ENCODE data around the gene SUGP2. TPM values are rescaled to one million over a fixed set of nuclear protein-coding genes. Genes with fewer than 3 reads are reported as not detected.

Gene SUGP2
- total and polyA plus RNA-seq, 2 of the 13 experiments (the other 11 are each of a cell fraction or from before 2014, with no cell fraction given): 40.6 to 57.7 TPM

DNA sequence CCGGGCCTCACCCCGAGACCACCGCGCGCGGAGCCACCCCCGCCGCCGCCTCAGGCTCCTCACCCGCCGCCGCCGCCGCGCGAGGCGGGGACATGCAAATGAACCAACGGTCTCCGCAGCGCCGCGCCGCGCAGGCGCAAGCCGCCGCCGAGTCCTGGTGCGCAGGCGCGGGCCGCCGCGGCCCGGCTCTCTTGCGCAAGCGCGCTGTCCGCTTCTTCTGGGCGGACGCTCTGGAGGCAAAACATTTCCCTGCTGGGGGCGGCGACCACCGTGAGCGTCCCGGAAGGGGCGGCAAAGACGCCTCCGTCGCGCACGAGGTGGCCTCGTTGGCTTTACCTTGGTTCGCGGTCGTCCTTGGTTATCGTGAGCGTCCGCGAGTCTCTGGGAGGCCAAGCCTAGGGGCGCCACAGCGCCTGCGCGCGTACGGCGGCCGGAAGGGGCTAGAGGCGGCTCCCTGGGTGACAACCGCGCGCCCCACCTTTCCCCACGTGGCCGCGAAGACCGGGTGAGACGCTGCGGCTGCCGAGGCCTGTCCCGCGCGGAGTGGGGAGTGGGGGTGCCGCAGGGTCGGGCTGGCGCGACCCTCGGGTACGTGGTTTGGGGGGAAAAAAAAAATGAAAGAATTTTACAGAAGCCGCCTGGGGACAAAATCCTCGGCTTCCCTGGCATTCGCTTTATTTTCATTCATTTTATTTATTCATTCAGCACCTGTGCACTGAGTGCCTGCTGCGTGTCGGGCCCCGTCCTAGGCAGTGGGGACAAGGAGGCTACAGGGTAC is at the start of gene SUGP2, which contains the start of gene ARMC6 (continued):
- TF ChIP-seq ZNF17 (CRISPR knock-in tag; IDR thresholded peaks at IDR 0.05): no peak
- peak; percentile 51 for TF ChIP-seq NCOA2 (CRISPR knock-in tag; IDR thresholded peaks at IDR 0.05)
- TF ChIP-seq TP53 (CRISPR knock-in tag; conservative IDR thresholded peaks at IDR 0.05): no peak; the same call in 1 of the 2 replicates
- TF ChIP-seq, protein P1, sequence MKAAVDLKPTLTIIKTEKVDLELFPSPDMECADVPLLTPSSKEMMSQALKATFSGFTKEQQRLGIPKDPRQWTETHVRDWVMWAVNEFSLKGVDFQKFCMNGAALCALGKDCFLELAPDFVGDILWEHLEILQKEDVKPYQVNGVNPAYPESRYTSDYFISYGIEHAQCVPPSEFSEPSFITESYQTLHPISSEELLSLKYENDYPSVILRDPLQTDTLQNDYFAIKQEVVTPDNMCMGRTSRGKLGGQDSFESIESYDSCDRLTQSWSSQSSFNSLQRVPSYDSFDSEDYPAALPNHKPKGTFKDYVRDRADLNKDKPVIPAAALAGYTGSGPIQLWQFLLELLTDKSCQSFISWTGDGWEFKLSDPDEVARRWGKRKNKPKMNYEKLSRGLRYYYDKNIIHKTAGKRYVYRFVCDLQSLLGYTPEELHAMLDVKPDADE (CRISPR knock-in tag; IDR thresholded peaks at IDR 0.05): 0 out of 2 replicates have a peak, but pooled peaks have one; percentile 73
- TF ChIP-seq, protein P2, sequence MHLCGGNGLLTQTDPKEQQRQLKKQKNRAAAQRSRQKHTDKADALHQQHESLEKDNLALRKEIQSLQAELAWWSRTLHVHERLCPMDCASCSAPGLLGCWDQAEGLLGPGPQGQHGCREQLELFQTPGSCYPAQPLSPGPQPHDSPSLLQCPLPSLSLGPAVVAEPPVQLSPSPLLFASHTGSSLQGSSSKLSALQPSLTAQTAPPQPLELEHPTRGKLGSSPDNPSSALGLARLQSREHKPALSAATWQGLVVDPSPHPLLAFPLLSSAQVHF (CRISPR knock-in tag; IDR thresholded peaks at IDR 0.05): peak; percentile 96
- TF ChIP-seq, protein P3, sequence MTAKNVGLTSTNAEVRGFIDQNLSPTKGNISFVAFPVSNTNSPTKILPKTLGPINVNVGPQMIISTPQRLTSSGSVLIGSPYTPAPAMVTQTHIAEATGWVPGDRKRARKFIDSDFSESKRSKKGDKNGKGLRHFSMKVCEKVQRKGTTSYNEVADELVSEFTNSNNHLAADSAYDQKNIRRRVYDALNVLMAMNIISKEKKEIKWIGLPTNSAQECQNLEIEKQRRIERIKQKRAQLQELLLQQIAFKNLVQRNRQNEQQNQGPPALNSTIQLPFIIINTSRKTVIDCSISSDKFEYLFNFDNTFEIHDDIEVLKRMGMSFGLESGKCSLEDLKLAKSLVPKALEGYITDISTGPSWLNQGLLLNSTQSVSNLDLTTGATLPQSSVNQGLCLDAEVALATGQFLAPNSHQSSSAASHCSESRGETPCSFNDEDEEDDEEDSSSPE (CRISPR knock-in tag; IDR thresholded peaks at IDR 0.05): peak; percentile 95
- TF ChIP-seq TCF7 (IDR thresholded peaks at IDR 0.05; ENCODE audit: low read depth): no peak
- no peak for TF ChIP-seq NFIC (IDR thresholded peaks at IDR 0.05; ENCODE audit: low read length)
- TF ChIP-seq ZNF251 (CRISPR knock-in tag; IDR thresholded peaks at IDR 0.05): no peak
- TF ChIP-seq SRSF4 (IDR thresholded peaks at IDR 0.05; ENCODE audit: low read depth, low read length, poor library complexity, severe bottlenecking): no peak
- TF ChIP-seq SMARCE1 (IDR thresholded peaks at IDR 0.05; ENCODE audit: borderline replicate concordance): no peak
- TF ChIP-seq, protein P4, sequence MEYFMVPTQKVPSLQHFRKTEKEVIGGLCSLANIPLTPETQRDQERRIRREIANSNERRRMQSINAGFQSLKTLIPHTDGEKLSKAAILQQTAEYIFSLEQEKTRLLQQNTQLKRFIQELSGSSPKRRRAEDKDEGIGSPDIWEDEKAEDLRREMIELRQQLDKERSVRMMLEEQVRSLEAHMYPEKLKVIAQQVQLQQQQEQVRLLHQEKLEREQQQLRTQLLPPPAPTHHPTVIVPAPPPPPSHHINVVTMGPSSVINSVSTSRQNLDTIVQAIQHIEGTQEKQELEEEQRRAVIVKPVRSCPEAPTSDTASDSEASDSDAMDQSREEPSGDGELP (IDR thresholded peaks at IDR 0.05; ENCODE audit: borderline replicate concordance, low read depth): no peak
- no peak for TF ChIP-seq RFX3 (CRISPR knock-in tag; IDR thresholded peaks at IDR 0.05)
- peak; percentile 78 for TF ChIP-seq EED (CRISPR knock-in tag; IDR thresholded peaks at IDR 0.05)
- TF ChIP-seq PRPF4 (IDR thresholded peaks at IDR 0.05; ENCODE audit: low read depth, low read length, poor library complexity, severe bottlenecking): no peak
- TF ChIP-seq ZSCAN20 (CRISPR knock-in tag; IDR thresholded peaks at IDR 0.05; ENCODE audit: borderline replicate concordance): 0 out of 2 replicates have a peak, but pooled peaks have one; percentile 61
- no peak for TF ChIP-seq ZNF296 (CRISPR knock-in tag; conservative IDR thresholded peaks at IDR 0.05)
- TF ChIP-seq, protein P5, sequence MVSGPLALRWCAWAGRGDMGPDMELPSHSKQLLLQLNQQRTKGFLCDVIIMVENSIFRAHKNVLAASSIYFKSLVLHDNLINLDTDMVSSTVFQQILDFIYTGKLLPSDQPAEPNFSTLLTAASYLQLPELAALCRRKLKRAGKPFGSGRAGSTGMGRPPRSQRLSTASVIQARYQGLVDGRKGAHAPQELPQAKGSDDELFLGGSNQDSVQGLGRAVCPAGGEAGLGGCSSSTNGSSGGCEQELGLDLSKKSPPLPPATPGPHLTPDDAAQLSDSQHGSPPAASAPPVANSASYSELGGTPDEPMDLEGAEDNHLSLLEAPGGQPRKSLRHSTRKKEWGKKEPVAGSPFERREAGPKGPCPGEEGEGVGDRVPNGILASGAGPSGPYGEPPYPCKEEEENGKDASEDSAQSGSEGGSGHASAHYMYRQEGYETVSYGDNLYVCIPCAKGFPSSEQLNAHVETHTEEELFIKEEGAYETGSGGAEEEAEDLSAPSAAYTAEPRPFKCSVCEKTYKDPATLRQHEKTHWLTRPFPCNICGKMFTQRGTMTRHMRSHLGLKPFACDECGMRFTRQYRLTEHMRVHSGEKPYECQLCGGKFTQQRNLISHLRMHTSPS (CRISPR knock-in tag; IDR thresholded peaks at IDR 0.05; ENCODE audit: low read depth): no peak
- peak; percentile 36; the same call in 1 of the 2 replicates for TF ChIP-seq ZFP36L2 (CRISPR knock-in tag; IDR thresholded peaks at IDR 0.05)
- TF ChIP-seq KLF16 (CRISPR knock-in tag; IDR thresholded peaks at IDR 0.05): peak in 1 of 2 experiments; percentile 90; a peak in 2 of 4 replicates
- TF ChIP-seq ZNF3 (CRISPR knock-in tag; IDR thresholded peaks at IDR 0.05): no peak
- no peak for TF ChIP-seq TCF12 (IDR thresholded peaks at IDR 0.05)
- peak; percentile 32; the same call in 1 of the 2 replicates for TF ChIP-seq TCF12 (CRISPR knock-in tag; IDR thresholded peaks at IDR 0.05)
